Erythroblast (primary cell): ENCODE measurements around the gene SLC35F3.

ENCODE experiments used
- GATA1 ChIP-seq: IDR thresholded peaks from 2 replicates; pipeline ENCODE4 v1.6.1; 2011; ENCODE audit warnings: low read depth, mild to moderate bottlenecking, control low read depth, low read length, moderate library complexity
- POLR2A ChIP-seq: IDR thresholded peaks from 2 replicates; pipeline ENCODE4 v1.6.1; 2011; ENCODE audit warnings: mild to moderate bottlenecking, low read length

- TF ChIP-seq POLR2A: no peak
- TF ChIP-seq GATA1: no peak
Observed at GRCh38 chr1:233975486-233975885, 71.0 kb downstream of the SLC35F3 start.
